Measurements from ENCODE around the gene EEFSEC. TPM values are rescaled to one million over a fixed set of nuclear protein-coding genes. Genes with fewer than 3 reads are reported as not detected.

EEFSEC gene
- total and polyA plus RNA-seq, 5 experiments from 2014 or later = 14.7 to 27.1 (median 19.2) TPM

GRCh38 chr3:128192131-128192530 is 38.9 kb downstream of the EEFSEC start:
- POLR2A ChIA-PET = no interaction called here
- Mint-ChIP-seq H3K27me3 (no peaks in the 10 kb centered on the region), H3K4me3 (no peak overlapping the region), H3K27ac (peak overlapping the region in 1 of 10 donors; percentile 44), H3K9me3 (no peaks in the 10 kb centered on the region), H3K4me1 (peaks cover 11 to 23% (median 16%) of the 10 kb centered on the region in 4 donors), H3K36me3 (peaks cover 0 to 19% (median 0%) of the 10 kb centered on the region in 3 donors)
- ATAC-seq (no peak), DNase-seq (no peak)

GRCh38 chr3:128193168-128193567 is 39.9 kb downstream of the EEFSEC start:
- Mint-ChIP-seq H3K27ac (no peak overlapping the region), H3K4me3 (no peak overlapping the region), H3K4me1 (peaks cover 3 to 17% (median 12%) of the 10 kb centered on the region in 4 donors), H3K9me3 (no peaks in the 10 kb centered on the region), H3K36me3 (peaks cover 0 to 26% (median 0%) of the 10 kb centered on the region in 3 donors), H3K27me3 (no peaks in the 10 kb centered on the region)
- POLR2A ChIA-PET = no interaction called here
- ATAC-seq (no peak), DNase-seq (no peak)

GRCh38 chr3:128194843-128195242 is 41.6 kb downstream of the EEFSEC start:
- peak overlapping the region in 1 of 10 donors; percentile 59 for H3K27ac Mint-ChIP-seq
- H3K27me3 Mint-ChIP-seq = no peaks in the 10 kb centered on the region
- H3K36me3 Mint-ChIP-seq = peaks cover 0 to 26% (median 0%) of the 10 kb centered on the region in 3 donors
- POLR2A ChIA-PET = no interaction called here
- peaks cover 7 to 22% (median 16%) of the 10 kb centered on the region in 4 donors for H3K4me1 Mint-ChIP-seq
- ATAC-seq (no peak), DNase-seq (no peak)
- no peaks in the 10 kb centered on the region for H3K9me3 Mint-ChIP-seq
- H3K4me3 Mint-ChIP-seq = no peak overlapping the region

GRCh38 chr3:128195369-128195768 is 42.1 kb downstream of the EEFSEC start:
- DNase-seq = no peak
- no peaks in the 10 kb centered on the region for H3K27me3 Mint-ChIP-seq
- H3K4me1 Mint-ChIP-seq = peaks cover 7 to 22% (median 17%) of the 10 kb centered on the region in 4 donors
- POLR2A ChIA-PET = no interaction called here
- ATAC-seq = no peak
- H3K36me3 Mint-ChIP-seq = peaks cover 0 to 26% (median 1%) of the 10 kb centered on the region in 3 donors
- H3K27ac Mint-ChIP-seq = peak overlapping the region in 3 of 10 donors; percentile 11 to 72 (median 69)
- H3K4me3 Mint-ChIP-seq = no peak overlapping the region
- no peaks in the 10 kb centered on the region for H3K9me3 Mint-ChIP-seq

GRCh38 chr3:128195802-128196201 is 42.5 kb downstream of the EEFSEC start:
- no peak for DNase-seq
- ATAC-seq = no peak
- H3K27ac Mint-ChIP-seq = peak overlapping the region in 3 of 10 donors; percentile 11 to 72 (median 69)
- no peaks in the 10 kb centered on the region for H3K9me3 Mint-ChIP-seq
- H3K4me1 Mint-ChIP-seq = peaks cover 7 to 22% (median 18%) of the 10 kb centered on the region in 4 donors
- POLR2A ChIA-PET = no interaction called here
- H3K27me3 Mint-ChIP-seq = no peaks in the 10 kb centered on the region
- no peak overlapping the region for H3K4me3 Mint-ChIP-seq
- peaks cover 0 to 26% (median 5%) of the 10 kb centered on the region in 3 donors for H3K36me3 Mint-ChIP-seq

- H3K36me3 Mint-ChIP-seq = peaks cover 0 to 23% (median 8%) of the 10 kb centered on the region in 3 donors
- ATAC-seq (no peak), DNase-seq (no peak)
- no peak overlapping the region for H3K4me3 Mint-ChIP-seq
- no peaks in the 10 kb centered on the region for H3K27me3 Mint-ChIP-seq
- no peaks in the 10 kb centered on the region for H3K9me3 Mint-ChIP-seq
- POLR2A ChIA-PET = no interaction called here
- peaks cover 7 to 24% (median 17%) of the 10 kb centered on the region in 4 donors for H3K4me1 Mint-ChIP-seq
- H3K27ac Mint-ChIP-seq = peak overlapping the region in 4 of 10 donors; percentile 10 to 60 (median 38)
Measured at GRCh38 chr3:128196647-128197046, 43.4 kb downstream of the EEFSEC start.

GRCh38 chr3:128197855-128198254 is 44.6 kb downstream of the EEFSEC start:
- H3K4me3 Mint-ChIP-seq = peak overlapping the region in 1 of 10 donors; percentile 36
- no peak for ATAC-seq
- POLR2A ChIA-PET = no interaction called here
- H3K36me3 Mint-ChIP-seq = peaks cover 0 to 26% (median 16%) of the 10 kb centered on the region in 3 donors
- H3K27me3 Mint-ChIP-seq = no peaks in the 10 kb centered on the region
- H3K27ac Mint-ChIP-seq = peak overlapping the region in 9 of 10 donors; percentile 14 to 91 (median 81)
- no peak for DNase-seq
- H3K4me1 Mint-ChIP-seq = peaks cover 6 to 22% (median 11%) of the 10 kb centered on the region in 4 donors
- H3K9me3 Mint-ChIP-seq = no peaks in the 10 kb centered on the region

- ATAC-seq (peak in 1 of 2 donors; percentile 30), DNase-seq (peak in 2 of 10 donors; percentile 9 to 13)
- peaks cover 0 to 31% (median 18%) of the 10 kb centered on the region in 3 donors for H3K36me3 Mint-ChIP-seq
- no peaks in the 10 kb centered on the region for H3K9me3 Mint-ChIP-seq
- H3K4me1 Mint-ChIP-seq = peaks cover 7 to 25% (median 12%) of the 10 kb centered on the region in 4 donors
- peak overlapping the region in 5 of 10 donors; percentile 0 to 48 (median 23) for H3K4me3 Mint-ChIP-seq
- H3K27ac Mint-ChIP-seq = peak overlapping the region; percentile 14 to 91 (median 80)
- POLR2A ChIA-PET = no interaction called here
- H3K27me3 Mint-ChIP-seq = no peaks in the 10 kb centered on the region
Measured at GRCh38 chr3:128198313-128198712, 45.0 kb downstream of the EEFSEC start.

GRCh38 chr3:128199110-128199509 is 45.8 kb downstream of the EEFSEC start:
- Mint-ChIP-seq H3K27ac (peak overlapping the region in 3 of 10 donors; percentile 7 to 82 (median 60)), H3K4me3 (no peak overlapping the region), H3K4me1 (peaks cover 7 to 25% (median 13%) of the 10 kb centered on the region in 4 donors), H3K36me3 (peaks cover 0 to 31% (median 18%) of the 10 kb centered on the region in 3 donors), H3K9me3 (no peaks in the 10 kb centered on the region), H3K27me3 (no peaks in the 10 kb centered on the region)
- POLR2A ChIA-PET = no interaction called here
- DNase-seq = no peak
- no peak for ATAC-seq

- DNase-seq = no peak
- Mint-ChIP-seq H3K27me3 (no peaks in the 10 kb centered on the region), H3K4me3 (no peak overlapping the region), H3K36me3 (peaks cover 0 to 27% (median 18%) of the 10 kb centered on the region in 3 donors), H3K4me1 (peaks cover 7 to 32% (median 17%) of the 10 kb centered on the region in 4 donors), H3K9me3 (no peaks in the 10 kb centered on the region), H3K27ac (no peak overlapping the region)
- POLR2A ChIA-PET = no interaction called here
- ATAC-seq = no peak
Measured at GRCh38 chr3:128201158-128201755, 48.0 kb downstream of the EEFSEC start.

- ATAC-seq (no peak), DNase-seq (no peak)
- no peaks in the 10 kb centered on the region for H3K27me3 Mint-ChIP-seq
- H3K9me3 Mint-ChIP-seq = no peaks in the 10 kb centered on the region
- peaks cover 0 to 18% (median 15%) of the 10 kb centered on the region in 3 donors for H3K36me3 Mint-ChIP-seq
- POLR2A ChIA-PET = interaction anchor here (1.5 kb wide), 1 partner anchor 19 kb away, joined by 3 read pairs; no protein-coding TSS in a partner anchor
- H3K4me3 Mint-ChIP-seq = no peak overlapping the region
- peak overlapping the region in 1 of 10 donors; percentile 62 for H3K27ac Mint-ChIP-seq
- H3K4me1 Mint-ChIP-seq = peaks cover 4 to 44% (median 17%) of the 10 kb centered on the region in 4 donors
Measured at GRCh38 chr3:128203169-128203568, 49.9 kb downstream of the EEFSEC start.

- Mint-ChIP-seq H3K9me3 (no peaks in the 10 kb centered on the region), H3K27me3 (no peaks in the 10 kb centered on the region), H3K4me1 (peaks cover 11 to 57% (median 23%) of the 10 kb centered on the region in 4 donors), H3K27ac (peak overlapping the region in 2 of 10 donors; percentile 1 to 56), H3K36me3 (peaks cover 0 to 15% (median 14%) of the 10 kb centered on the region in 3 donors), H3K4me3 (no peak overlapping the region)
- DNase-seq = no peak
- no peak for ATAC-seq
- POLR2A ChIA-PET = interaction anchor here (1.4 kb wide), 1 partner anchor 15 kb away, joined by 3 read pairs; no protein-coding TSS in a partner anchor
Measured at GRCh38 chr3:128205558-128206145, 52.4 kb downstream of the EEFSEC start.

GRCh38 chr3:128207951-128208350 is 54.7 kb downstream of the EEFSEC start:
- ATAC-seq = no peak
- Mint-ChIP-seq H3K27me3 (no peaks in the 10 kb centered on the region), H3K4me1 (peaks cover 11 to 56% (median 24%) of the 10 kb centered on the region in 4 donors), H3K9me3 (no peaks in the 10 kb centered on the region), H3K36me3 (peaks cover 0 to 9% (median 1%) of the 10 kb centered on the region in 3 donors), H3K4me3 (no peak overlapping the region), H3K27ac (peak overlapping the region in 1 of 10 donors; percentile 1)
- POLR2A ChIA-PET = no interaction called here
- DNase-seq = no peak
